Tibial nerve (tissue), 4 donors: ENCODE data around the gene TRAPPC5.

Experiments used
- CTCF ChIP-seq, 5 experiments: fragments of 200-600 bp in 3 of 5; fragments of 450-650 bp in 2 of 5; sonication (generic) in 3 of 5; IDR thresholded peaks; one replicate each; pipeline ENCODE4 v1.5.1; 2016 to 2019; ENCODE audit warnings: antibody characterized with exemption in 5 of 5, mild to moderate bottlenecking in 3 of 5, moderate library complexity in 2 of 5
- EP300 ChIP-seq, 2 donors: sonication (generic); formaldehyde crosslinking; IDR thresholded peaks; one replicate each; pipeline ENCODE4 v1.6.1; 2017; ENCODE audit warnings: antibody characterized with exemption in 2 of 2, mild to moderate bottlenecking in 1 of 2

GRCh38 chr19:7685546-7686445 is 5.2 kb downstream of the TRAPPC5 start:
- TF ChIP-seq CTCF (IDR thresholded peaks at IDR 0.05) (no peak), EP300 (IDR thresholded peaks at IDR 0.05) (no peak)
